GM12891 (cell line): ENCODE results near the gene NOSIP.

Experiments used
- DNase-seq: peaks from one replicate; pipeline ENCODE4 v3.0.0; 2011; ENCODE audit warnings: low spot score; ENCODE audit not compliant: insufficient read length
- FAIRE-seq: peaks from 2 replicates; lab custom pipeline; 2011; peaks lifted over from hg19 to GRCh38; lab: Jason Lieb, UNC
- PAX5 ChIP-seq: IDR thresholded peaks from 2 replicates; pipeline ENCODE4 v1.6.1; 2011; ENCODE audit warnings: low read length, moderate library complexity, mild to moderate bottlenecking; ENCODE audit not compliant: insufficient read depth, severe bottlenecking
- POLR2A ChIP-seq: IDR thresholded peaks from 2 replicates; pipeline ENCODE4 v1.6.1; 2011; ENCODE audit warnings: low read depth, low read length, control low read depth
- POLR2AphosphoS5 ChIP-seq: IDR thresholded peaks from 2 replicates; pipeline ENCODE4 v1.6.1; 2011; ENCODE audit warnings: low read depth, low read length, control low read depth
- POU2F2 ChIP-seq: IDR thresholded peaks from 2 replicates; pipeline ENCODE4 v1.6.1; 2011; ENCODE audit warnings: low read depth, mild to moderate bottlenecking, control low read depth, low read length, moderate library complexity
- SPI1 ChIP-seq: IDR thresholded peaks from 2 replicates; pipeline ENCODE4 v1.6.1; 2011; ENCODE audit warnings: low read depth, low read length, control low read depth
- TAF1 ChIP-seq: IDR thresholded peaks from 2 replicates; pipeline ENCODE4 v1.6.1; 2011; ENCODE audit warnings: low read depth, low read length, control low read depth

Gene NOSIP

DNA sequence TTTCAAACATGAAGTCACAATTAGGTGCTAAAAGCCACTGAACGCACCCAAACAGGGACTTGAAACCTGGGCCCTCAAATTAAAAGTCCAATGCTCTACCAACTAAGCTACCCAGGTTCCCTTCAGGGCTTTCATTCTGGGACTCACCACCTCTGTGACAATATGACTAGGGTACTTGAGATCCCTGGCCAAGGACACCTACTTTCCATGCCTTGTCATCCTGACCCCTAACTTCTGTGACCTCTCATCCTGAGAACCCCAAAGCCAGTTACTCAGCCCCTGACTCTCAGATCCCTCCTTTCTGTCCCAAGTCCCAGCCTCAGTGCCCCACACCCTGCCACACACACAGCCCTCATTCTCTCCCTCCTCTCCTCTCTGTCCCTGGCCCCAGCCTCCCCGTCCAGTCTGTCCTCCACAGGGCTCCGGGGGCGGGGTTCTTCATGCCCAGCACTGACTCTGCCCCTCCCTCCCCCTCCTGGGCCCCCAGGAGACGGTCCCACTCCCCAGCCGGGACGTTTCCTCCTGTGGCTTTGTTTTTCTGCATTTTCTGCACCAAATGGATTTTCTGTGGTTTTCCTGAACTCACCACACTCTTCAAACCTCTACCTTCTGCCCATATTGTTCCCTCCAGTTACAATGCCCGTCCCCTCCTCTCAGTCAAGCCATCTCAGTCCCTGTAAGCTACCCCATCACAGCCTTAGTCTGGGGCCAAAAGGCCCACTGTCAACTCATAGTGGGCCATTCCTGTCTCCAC is 45.5 kb downstream of the NOSIP start:
- FAIRE-seq (peak; percentile 64), DNase-seq (no peak)
- TF ChIP-seq TAF1 (no peak), SPI1 (no peak), PAX5 (no peak), POU2F2 (no peak), POLR2AphosphoS5 (no peak), POLR2A (no peak)

DNA sequence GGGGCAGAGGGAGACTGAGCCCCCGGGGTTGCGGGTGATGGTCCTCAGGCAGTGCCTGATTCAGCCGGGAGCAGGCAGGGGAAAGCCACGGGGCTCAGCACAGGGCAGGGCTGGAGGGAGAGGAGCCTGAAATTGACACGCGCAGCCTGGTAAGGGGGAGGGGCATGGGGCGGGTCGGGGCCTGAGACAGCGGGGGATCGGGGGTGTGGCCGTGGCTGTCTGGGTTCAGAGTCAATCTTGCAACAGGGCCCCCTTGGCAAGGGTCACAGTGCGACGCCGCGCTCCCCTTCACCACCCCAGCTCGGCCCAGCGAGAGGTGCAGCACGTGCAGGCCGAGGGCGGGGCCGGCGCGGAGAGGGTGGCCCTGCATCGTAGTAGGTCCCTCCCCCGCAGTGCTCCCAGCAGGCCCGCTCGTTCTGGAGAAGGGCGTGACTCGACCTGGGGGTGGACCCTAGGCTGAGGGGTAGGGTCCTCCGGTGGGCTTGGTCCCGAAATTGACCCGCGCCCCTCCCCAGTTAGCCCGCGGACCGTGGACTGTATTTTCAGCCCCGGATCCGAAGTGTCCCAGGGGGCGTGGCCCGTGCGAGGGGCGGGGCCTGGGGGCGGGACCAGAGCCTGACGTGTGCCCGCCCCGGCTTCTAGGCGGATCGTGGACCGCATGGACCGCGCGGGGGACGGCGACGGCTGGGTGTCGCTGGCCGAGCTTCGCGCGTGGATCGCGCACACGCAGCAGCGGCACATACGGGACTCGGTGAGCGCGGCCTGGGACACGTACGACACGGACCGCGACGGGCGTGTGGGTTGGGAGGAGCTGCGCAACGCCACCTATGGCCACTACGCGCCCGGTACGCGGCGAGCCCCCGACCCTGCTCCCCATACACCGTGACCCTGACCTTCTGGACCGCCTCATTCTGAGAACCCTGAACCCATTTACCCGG is 46.5 kb downstream of the NOSIP start:
- TF ChIP-seq POLR2AphosphoS5, result no peak
- TF ChIP-seq POU2F2, result no peak
- no peak for TF ChIP-seq SPI1
- no peak for TF ChIP-seq PAX5
- no peak for TF ChIP-seq TAF1
- TF ChIP-seq POLR2A, result no peak
- FAIRE-seq (peak; percentile 94), DNase-seq (peak; percentile 71)

DNA sequence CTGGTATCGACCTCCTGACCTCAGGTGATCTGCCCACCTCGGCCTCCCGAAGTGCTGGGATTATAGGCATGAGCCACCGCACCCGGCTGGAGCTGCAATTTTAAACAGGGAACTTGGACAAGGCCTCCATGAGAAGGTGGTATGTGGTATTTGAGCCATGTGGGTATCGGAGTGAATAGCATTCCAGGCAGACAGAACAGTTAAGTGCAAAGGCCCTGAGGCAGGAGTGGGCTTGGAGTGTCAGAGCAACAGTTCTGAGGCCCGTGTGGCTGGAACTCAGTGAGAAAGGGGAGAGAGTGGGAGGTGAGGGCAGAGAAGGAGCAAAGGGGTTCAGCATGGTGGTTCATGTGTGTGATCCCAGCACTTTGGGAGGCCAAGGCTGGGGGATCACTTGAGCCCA is 49.6 kb downstream of the NOSIP start:
- DNase-seq (no peak), FAIRE-seq (no peak)
- TF ChIP-seq POU2F2, result no peak
- TF ChIP-seq TAF1, result no peak
- TF ChIP-seq POLR2A, result no peak
- TF ChIP-seq PAX5, result no peak
- no peak for TF ChIP-seq POLR2AphosphoS5

DNA sequence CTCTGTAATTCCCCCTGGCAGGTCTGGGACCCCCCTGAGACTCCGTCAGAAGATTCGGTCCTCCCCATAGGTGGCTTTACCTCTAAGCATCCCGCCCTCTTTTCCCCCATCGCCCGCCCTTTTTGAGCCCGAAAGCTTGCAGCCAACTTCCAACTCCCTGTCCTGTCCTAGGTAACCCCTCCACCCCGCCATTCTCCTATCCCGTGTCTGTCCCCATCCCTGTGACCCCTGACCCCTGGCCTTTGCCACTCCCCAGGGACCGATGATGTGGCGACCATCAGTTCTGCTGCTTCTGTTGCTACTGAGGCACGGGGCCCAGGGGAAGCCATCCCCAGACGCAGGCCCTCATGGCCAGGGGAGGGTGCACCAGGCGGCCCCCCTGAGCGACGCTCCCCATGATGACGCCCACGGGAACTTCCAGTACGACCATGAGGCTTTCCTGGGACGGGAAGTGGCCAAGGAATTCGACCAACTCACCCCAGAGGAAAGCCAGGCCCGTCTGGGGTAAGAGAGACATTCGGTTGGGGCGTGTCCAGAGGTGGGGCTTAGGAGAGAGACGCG is 52.1 kb downstream of the NOSIP start:
- TF ChIP-seq PAX5 (no peak), TAF1 (no peak), SPI1 (no peak), POLR2A (no peak), POU2F2 (no peak), POLR2AphosphoS5 (no peak)
- DNase-seq, result no peak
- no peak for FAIRE-seq

DNA sequence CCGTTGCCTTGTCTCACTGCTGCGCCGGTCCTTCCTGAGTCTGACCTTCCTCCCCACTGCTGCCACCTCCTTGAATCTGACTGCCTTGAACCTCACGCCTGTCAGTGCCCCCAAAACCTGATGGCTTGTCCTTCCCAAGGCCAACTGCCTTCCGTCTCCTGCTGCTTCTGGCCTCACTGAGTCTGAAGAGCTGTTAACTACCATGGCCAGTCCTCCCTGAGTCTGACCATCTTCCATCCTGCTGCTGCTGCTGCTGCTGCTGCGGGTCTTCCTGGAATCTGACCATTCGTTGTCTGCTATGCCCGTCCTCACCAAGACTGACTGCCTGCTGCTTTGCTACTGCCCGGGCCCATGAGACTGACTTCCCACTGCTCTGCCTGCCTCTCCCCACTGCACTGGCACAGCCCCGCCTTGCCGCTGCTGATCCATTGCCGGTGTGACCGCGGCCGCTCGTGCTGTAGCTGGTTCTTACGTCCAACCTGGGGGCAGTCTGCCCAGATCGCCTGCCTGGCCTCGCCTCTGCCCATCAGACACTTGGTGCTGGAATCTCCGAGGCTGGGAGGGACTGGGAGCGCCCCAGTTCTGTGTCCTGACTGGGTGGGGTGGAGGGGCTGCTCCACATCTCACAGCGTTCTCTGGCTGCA is 55.4 kb downstream of the NOSIP start:
- TF ChIP-seq SPI1 (no peak), PAX5 (no peak), POLR2A (no peak), TAF1 (no peak), POLR2AphosphoS5 (no peak), POU2F2 (no peak)
- FAIRE-seq (no peak), DNase-seq (no peak)

DNA sequence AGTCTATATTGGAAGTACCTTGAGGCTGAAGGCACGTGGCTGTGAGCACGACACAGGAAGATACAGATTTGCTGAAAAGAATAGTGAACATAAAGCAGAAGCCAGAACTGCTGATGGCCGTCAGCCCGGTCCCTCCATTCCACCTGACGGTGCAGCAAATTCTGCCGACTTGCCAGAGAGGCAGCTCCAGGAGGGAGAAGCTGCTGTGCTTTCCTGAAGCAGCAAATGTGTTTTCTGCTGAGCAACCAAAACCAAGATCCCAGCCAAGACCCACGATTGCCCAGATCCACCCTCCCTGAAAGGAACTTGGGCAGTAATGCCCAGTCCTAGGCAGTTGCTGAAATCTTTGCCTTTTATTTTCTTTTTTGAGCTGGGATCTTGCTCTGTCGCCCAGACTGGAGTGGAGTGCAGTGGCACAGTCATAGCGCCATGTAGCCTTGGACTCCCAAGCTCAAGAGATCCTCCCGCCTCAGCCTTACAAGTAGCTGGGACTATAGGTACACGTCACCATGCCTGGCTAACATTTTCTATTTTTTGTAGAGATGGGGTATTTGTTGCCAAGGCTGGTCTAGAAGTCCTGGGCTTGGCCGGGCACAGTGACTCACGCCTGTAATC is 59.5 kb downstream of the NOSIP start:
- no peak for TF ChIP-seq POLR2AphosphoS5
- TF ChIP-seq POU2F2, result no peak
- no peak for TF ChIP-seq POLR2A
- TF ChIP-seq TAF1, result no peak
- no peak for TF ChIP-seq PAX5
- TF ChIP-seq SPI1, result no peak
- FAIRE-seq (no peak), DNase-seq (no peak)

DNA sequence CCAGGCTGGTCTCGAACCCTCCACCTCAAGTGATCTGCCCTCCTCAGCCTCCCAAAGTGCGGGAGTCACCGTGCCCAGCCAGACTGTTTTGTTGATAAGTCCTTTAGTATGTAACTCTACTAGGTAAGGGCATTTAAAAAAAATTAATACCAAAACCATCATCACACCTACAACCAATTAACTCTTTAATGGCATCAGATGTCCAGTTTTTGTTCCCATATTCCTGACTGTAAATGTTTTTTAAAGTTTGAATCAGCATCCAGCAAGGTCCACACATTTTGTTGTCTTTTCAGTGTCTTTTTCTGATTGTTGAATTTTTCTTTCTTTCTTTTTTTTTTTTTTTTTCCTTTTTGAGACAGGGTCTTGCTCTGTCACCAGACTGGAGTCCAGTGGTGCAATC is 62.3 kb downstream of the NOSIP start:
- FAIRE-seq, result no peak
- DNase-seq, result no peak
- no peak for TF ChIP-seq POLR2A
- TF ChIP-seq POU2F2, result no peak
- TF ChIP-seq SPI1, result no peak
- no peak for TF ChIP-seq PAX5
- no peak for TF ChIP-seq POLR2AphosphoS5
- TF ChIP-seq TAF1, result no peak

DNA sequence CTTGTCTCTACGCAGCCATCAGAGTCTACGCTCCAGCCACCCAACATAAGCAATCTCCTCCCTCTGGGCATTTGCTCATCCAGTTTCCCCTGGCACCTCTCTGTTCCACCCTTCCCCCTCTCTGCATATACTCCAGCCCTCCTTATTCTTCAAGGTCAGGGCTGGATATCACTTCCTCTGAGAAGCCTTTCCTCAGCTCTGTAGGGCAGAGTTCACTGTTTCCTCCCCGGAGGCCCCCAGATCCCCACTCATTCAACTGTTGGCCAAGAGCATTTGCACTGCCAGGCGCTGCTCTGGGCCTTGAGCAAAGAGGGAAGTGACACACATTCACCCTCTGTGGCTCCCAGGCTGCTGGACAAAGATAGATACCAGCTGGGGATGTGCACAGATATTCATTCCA is 64.6 kb downstream of the NOSIP start:
- DNase-seq, result no peak
- no peak for FAIRE-seq
- TF ChIP-seq SPI1 (peak; percentile 47; the same call in 1 of the 2 replicates), POLR2AphosphoS5 (no peak), POLR2A (no peak)

DNA sequence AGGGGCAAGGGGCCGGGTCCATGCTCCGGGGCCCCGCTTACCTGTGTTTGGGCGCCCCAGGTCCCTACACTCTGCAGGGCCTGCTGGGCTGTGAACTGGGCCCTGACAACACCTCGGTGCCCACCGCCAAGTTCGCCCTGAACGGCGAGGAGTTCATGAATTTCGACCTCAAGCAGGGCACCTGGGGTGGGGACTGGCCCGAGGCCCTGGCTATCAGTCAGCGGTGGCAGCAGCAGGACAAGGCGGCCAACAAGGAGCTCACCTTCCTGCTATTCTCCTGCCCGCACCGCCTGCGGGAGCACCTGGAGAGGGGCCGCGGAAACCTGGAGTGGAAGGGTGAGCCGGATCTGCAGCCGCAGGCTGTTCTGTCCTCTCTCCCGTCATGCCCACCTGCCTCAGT is 66.2 kb downstream of the NOSIP start:
- DNase-seq (no peak), FAIRE-seq (no peak)
- TF ChIP-seq PAX5 (no peak), POLR2AphosphoS5 (no peak), POU2F2 (no peak), SPI1 (no peak), TAF1 (no peak)
